ENCODE measurements around the gene HPN.
A peak's percentile ranks its signal among the peaks of the same experiment; 100 is the strongest.

The HPN gene

DNA sequence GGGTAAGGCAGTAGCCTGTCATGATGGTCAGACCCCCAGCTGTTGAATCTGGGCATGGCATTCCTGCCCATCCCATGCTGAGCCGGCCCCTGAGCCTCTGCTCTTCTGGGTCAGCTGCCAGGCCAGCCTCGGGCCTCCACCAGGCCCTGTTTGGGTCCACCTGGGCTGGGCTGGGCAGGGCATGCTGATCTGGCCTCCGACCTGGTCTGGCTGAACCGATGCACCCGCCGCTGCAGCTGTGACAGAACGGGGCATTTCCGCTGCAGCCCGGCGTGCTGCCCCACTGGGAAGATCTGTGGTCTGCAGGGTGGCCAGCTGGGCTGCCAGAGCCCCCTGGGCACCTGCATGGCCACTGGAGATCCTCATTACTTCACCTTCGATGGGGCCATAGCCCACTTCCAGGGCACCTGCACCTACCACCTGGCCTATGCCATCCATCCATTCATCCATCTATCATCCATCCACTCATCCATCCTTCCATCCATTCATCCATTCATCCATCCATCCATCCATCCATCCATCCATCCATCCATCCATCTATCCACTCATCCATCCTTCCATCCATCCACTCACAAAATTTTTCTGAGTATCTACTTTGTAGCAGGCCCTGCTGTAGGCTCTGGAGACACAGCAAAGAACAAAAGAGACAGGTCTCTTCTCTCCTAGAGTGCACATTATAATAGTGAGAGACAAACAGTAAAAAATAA, 52.6 kb downstream of the HPN start:
- Histone ChIP-seq H3K27ac (ENCODE audit: extremely low read depth, low read depth, low read length) (no peak overlapping the region), H3K4me1 (ENCODE audit: control insufficient read depth, insufficient read depth, low read length) (peaks cover 7% of the 10 kb centered on the region), H3K4me3 (ENCODE audit: low read depth, low read length) (no peak overlapping the region), H3K36me3 (ENCODE audit: control insufficient read depth in 2 of 2, insufficient read depth in 1 of 2, low read length in 2 of 2) (no peaks in the 10 kb centered on the region; a peak in 1 of 3 replicates), H3K9me3 (ENCODE audit: control insufficient read depth, insufficient read depth, low read depth, low read length) (no peaks in the 10 kb centered on the region)
- TF ChIP-seq ZNF366 (tag by site-specific recombination; conservative IDR thresholded peaks at IDR 0.05) (peak; percentile 100), ZSCAN18 (tag by site-specific recombination; IDR thresholded peaks at IDR 0.05) (0 out of 2 replicates have a peak, but pooled peaks have one; percentile 32), ZNF239 (tag by site-specific recombination; IDR thresholded peaks at IDR 0.05) (no peak), ZBTB17 (tag by site-specific recombination; IDR thresholded peaks at IDR 0.05) (peak; percentile 100), TRIM28 (IDR thresholded peaks at IDR 0.05; ENCODE audit: borderline replicate concordance, low read length) (no peak), ZNF664 (tag by site-specific recombination; IDR thresholded peaks at IDR 0.05) (peak; percentile 8; the same call in 1 of the 2 replicates), ZNF707 (tag by site-specific recombination; IDR thresholded peaks at IDR 0.05) (no peak), ZNF362 (tag by site-specific recombination; IDR thresholded peaks at IDR 0.05) (no peak)
- TF ChIP-seq, protein P1, sequence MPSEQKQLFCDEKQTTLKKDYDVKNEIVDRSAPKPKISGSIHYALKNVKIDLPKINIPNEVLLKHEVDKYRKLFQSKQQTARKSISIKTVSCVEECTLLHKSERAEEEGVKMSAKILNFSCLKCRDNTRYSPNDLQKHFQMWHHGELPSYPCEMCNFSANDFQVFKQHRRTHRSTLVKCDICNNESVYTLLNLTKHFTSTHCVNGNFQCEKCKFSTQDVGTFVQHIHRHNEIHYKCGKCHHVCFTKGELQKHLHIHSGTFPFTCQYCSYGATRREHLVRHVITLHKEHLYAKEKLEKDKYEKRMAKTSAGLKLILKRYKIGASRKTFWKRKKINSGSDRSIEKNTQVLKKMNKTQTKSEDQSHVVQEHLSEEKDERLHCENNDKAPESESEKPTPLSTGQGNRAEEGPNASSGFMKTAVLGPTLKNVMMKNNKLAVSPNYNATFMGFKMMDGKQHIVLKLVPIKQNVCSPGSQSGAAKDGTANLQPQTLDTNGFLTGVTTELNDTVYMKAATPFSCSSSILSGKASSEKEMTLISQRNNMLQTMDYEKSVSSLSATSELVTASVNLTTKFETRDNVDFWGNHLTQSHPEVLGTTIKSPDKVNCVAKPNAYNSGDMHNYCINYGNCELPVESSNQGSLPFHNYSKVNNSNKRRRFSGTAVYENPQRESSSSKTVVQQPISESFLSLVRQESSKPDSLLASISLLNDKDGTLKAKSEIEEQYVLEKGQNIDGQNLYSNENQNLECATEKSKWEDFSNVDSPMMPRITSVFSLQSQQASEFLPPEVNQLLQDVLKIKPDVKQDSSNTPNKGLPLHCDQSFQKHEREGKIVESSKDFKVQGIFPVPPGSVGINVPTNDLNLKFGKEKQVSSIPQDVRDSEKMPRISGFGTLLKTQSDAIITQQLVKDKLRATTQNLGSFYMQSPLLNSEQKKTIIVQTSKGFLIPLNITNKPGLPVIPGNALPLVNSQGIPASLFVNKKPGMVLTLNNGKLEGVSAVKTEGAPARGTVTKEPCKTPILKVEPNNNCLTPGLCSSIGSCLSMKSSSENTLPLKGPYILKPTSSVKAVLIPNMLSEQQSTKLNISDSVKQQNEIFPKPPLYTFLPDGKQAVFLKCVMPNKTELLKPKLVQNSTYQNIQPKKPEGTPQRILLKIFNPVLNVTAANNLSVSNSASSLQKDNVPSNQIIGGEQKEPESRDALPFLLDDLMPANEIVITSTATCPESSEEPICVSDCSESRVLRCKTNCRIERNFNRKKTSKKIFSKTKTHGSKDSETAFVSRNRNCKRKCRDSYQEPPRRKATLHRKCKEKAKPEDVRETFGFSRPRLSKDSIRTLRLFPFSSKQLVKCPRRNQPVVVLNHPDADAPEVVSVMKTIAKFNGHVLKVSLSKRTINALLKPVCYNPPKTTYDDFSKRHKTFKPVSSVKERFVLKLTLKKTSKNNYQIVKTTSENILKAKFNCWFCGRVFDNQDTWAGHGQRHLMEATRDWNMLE (tag by site-specific recombination; conservative IDR thresholded peaks at IDR 0.05; ENCODE audit: low read depth), result no peak
- ChIA-PET CTCF (interaction anchor here (1.3 to 4.9 kb wide), 8 partner anchors 20 to 121 kb away, joined by 4 to 87 read pairs (median 7); partner anchors contain the start of gene LGI4), POLR2A (no interaction called here)

- peaks cover 7% of the 10 kb centered on the region for H3K4me1 ChIP-seq (ENCODE audit: control insufficient read depth, insufficient read depth, low read length)
- H3K36me3 ChIP-seq (ENCODE audit: control insufficient read depth in 2 of 2, insufficient read depth in 1 of 2, low read length in 2 of 2), result no peaks in the 10 kb centered on the region; a peak in 1 of 3 replicates
- TF ChIP-seq ZNF362 (tag by site-specific recombination; IDR thresholded peaks at IDR 0.05) (no peak), ZNF747 (tag by site-specific recombination; IDR thresholded peaks at IDR 0.05) (no peak), ZNF785 (tag by site-specific recombination; IDR thresholded peaks at IDR 0.05) (no peak), ZNF10 (tag by site-specific recombination; IDR thresholded peaks at IDR 0.05) (no peak), ZNF266 (tag by site-specific recombination; IDR thresholded peaks at IDR 0.05; ENCODE audit: low read depth) (no peak), ZNF155 (tag by site-specific recombination; IDR thresholded peaks at IDR 0.05) (no peak)
- TF ChIP-seq, protein P2, sequence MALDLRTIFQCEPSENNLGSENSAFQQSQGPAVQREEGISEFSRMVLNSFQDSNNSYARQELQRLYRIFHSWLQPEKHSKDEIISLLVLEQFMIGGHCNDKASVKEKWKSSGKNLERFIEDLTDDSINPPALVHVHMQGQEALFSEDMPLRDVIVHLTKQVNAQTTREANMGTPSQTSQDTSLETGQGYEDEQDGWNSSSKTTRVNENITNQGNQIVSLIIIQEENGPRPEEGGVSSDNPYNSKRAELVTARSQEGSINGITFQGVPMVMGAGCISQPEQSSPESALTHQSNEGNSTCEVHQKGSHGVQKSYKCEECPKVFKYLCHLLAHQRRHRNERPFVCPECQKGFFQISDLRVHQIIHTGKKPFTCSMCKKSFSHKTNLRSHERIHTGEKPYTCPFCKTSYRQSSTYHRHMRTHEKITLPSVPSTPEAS (tag by site-specific recombination; IDR thresholded peaks at IDR 0.05), result no peak
- CTCF ChIA-PET, result interaction anchor here (1.4 to 1.7 kb wide), 2 partner anchors 20 to 39 kb away, joined by 5 to 7 read pairs; no protein-coding TSS in a partner anchor
- H3K27ac ChIP-seq (ENCODE audit: extremely low read depth, low read depth, low read length), result no peak overlapping the region
- POLR2A ChIA-PET, result interaction anchor here (0.7 kb wide), 1 partner anchor 300 kb away, joined by 3 read pairs; no protein-coding TSS in a partner anchor
- H3K4me3 ChIP-seq (ENCODE audit: low read depth, low read length), result no peak overlapping the region
- H3K9me3 ChIP-seq (ENCODE audit: control insufficient read depth, insufficient read depth, low read depth, low read length), result no peaks in the 10 kb centered on the region
Measured at GRCh38 chr19:35094656-35095055, 53.1 kb downstream of the HPN start.
